DND-41 (cell line): ENCODE measurements around the gene SOCS3.

Experiments used
- ATAC-seq: fragments of 200-7000 bp; cut with Tn5 transposase; 3 replicates; pipeline ENCODE4 v1.9.1; 2021; ENCODE audit warnings: low read depth; ENCODE audit not compliant: insufficient read depth
- DNase-seq: peaks from one replicate; pipeline ENCODE4 v3.0.0-alpha.2; 2020
- H2AFZ ChIP-seq: 2 replicates; pipeline ENCODE4 v1.6.0; 2012; ENCODE audit warnings: low read depth, low read length
- H3K27ac ChIP-seq: 2 replicates; pipeline ENCODE4 v1.5.1; 2012; ENCODE audit warnings: low read length, inconsistent platforms
- H3K27me3 ChIP-seq: fragments of 200-600 bp; sonication (generic); 2 replicates; pipeline ENCODE4 v1.6.0; 2012; ENCODE audit warnings: low read length, mild to moderate bottlenecking, inconsistent platforms; ENCODE audit not compliant: insufficient read depth, poor library complexity
- H3K36me3 ChIP-seq: 2 replicates; pipeline ENCODE4 v1.5.1; 2012; ENCODE audit warnings: low read length, inconsistent platforms; ENCODE audit not compliant: insufficient read depth
- H3K4me1 ChIP-seq: 2 replicates; pipeline ENCODE4 v1.5.1; 2012; ENCODE audit warnings: mild to moderate bottlenecking, low read length; ENCODE audit not compliant: insufficient read depth
- H3K4me2 ChIP-seq: 2 replicates; pipeline ENCODE4 v1.6.0; 2012; ENCODE audit warnings: mild to moderate bottlenecking, moderate library complexity, low read length, inconsistent platforms; ENCODE audit not compliant: insufficient read depth
- H3K4me3 ChIP-seq, 2 experiments: fragments of 200-600 bp in 1 of 2; shearing (Covaris generic) in 1 of 2; 2 replicates each; pipeline ENCODE4 v1.5.1; 2012 to 2016; ENCODE audit warnings: inconsistent platforms in 2 of 2, low read length in 2 of 2, mild to moderate bottlenecking in 2 of 2, low read depth in 1 of 2, moderate library complexity in 1 of 2
- H3K79me2 ChIP-seq: 2 replicates; pipeline ENCODE4 v1.6.0; 2012; ENCODE audit warnings: low read length, inconsistent platforms; ENCODE audit not compliant: insufficient read depth
- H3K9ac ChIP-seq: 2 replicates; pipeline ENCODE4 v1.6.0; 2012; ENCODE audit warnings: low read depth, mild to moderate bottlenecking, inconsistent platforms, low read length, moderate library complexity
- H3K9me3 ChIP-seq: 2 replicates; pipeline ENCODE4 v1.5.1; 2012; ENCODE audit warnings: low read length, moderate library complexity, mild to moderate bottlenecking, inconsistent platforms; ENCODE audit not compliant: insufficient read depth, severe bottlenecking
- H4K20me1 ChIP-seq: 2 replicates; pipeline ENCODE4 v1.6.0; 2012; ENCODE audit warnings: low read length; ENCODE audit not compliant: insufficient read depth
- EZH2 ChIP-seq: IDR thresholded peaks from 3 replicates; pipeline ENCODE4 v1.6.1; 2012; ENCODE audit warnings: borderline replicate concordance, low read depth, mild to moderate bottlenecking, moderate library complexity, low read length, inconsistent platforms; ENCODE audit not compliant: severe bottlenecking
- TF ChIP-seq, protein P1 (sequence below): IDR thresholded peaks from 2 replicates; pipeline ENCODE4 v1.5.1; 2012; ENCODE audit warnings: borderline replicate concordance, low read length, moderate library complexity, mild to moderate bottlenecking; ENCODE audit not compliant: poor library complexity, severe bottlenecking; ENCODE audit errors: extremely low read depth

The SOCS3 gene

GRCh38 chr17:78355701-78356100 lies 4.2 kb downstream of the SOCS3 start:
- Histone ChIP-seq H3K4me2 (no peak overlapping the region), H3K27me3 (peaks cover 20% of the 10 kb centered on the region), H3K27ac (no peak overlapping the region)

DNA sequence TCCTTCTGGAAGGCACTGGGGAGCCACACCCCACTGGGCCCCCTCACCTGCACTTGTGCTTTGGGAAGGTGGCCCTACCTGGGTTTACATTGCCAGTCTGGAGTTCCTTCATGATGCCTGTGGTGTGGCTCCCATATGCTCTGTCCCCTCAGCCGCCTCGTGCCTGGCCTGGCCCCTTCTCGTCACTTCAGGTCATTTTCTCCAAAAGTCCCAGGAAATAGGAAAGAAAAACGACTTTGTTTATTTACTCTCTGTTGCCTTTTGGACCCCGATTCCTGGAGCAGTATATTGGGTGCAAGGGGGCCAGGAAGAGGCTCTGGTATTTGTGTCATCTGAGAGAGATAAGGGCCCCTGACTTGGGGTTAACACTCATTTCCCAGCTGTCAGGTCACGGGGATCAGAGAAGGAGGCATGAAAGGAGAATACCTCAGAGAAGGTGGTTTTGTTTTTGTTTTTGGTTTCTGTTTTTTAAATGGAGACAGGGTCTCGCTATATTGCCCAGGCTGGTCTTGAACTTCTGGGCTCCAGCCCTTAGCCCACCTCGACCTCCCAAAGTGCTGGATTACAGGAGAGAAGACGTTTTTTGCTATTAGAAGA lies 4.7 kb downstream of the SOCS3 start:
- peaks cover 27% of the 10 kb centered on the region for H3K4me1 ChIP-seq
- DNase-seq (no peak), ATAC-seq (no peak)
- peaks cover 22% of the 10 kb centered on the region for H4K20me1 ChIP-seq
- H2AFZ ChIP-seq: no peak overlapping the region
- H3K36me3 ChIP-seq: no peaks in the 10 kb centered on the region
- no peak overlapping the region for H3K4me3 ChIP-seq
- H3K4me2 ChIP-seq: no peak overlapping the region
- no peaks in the 10 kb centered on the region for H3K79me2 ChIP-seq
- no peaks in the 10 kb centered on the region for H3K9me3 ChIP-seq
- peaks cover 20% of the 10 kb centered on the region for H3K27me3 ChIP-seq
- H3K9ac ChIP-seq: no peak overlapping the region
- TF ChIP-seq, protein P1, sequence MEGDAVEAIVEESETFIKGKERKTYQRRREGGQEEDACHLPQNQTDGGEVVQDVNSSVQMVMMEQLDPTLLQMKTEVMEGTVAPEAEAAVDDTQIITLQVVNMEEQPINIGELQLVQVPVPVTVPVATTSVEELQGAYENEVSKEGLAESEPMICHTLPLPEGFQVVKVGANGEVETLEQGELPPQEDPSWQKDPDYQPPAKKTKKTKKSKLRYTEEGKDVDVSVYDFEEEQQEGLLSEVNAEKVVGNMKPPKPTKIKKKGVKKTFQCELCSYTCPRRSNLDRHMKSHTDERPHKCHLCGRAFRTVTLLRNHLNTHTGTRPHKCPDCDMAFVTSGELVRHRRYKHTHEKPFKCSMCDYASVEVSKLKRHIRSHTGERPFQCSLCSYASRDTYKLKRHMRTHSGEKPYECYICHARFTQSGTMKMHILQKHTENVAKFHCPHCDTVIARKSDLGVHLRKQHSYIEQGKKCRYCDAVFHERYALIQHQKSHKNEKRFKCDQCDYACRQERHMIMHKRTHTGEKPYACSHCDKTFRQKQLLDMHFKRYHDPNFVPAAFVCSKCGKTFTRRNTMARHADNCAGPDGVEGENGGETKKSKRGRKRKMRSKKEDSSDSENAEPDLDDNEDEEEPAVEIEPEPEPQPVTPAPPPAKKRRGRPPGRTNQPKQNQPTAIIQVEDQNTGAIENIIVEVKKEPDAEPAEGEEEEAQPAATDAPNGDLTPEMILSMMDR: no peak
- TF ChIP-seq EZH2: no peak
- H3K27ac ChIP-seq: no peak overlapping the region

More at GRCh38 chr17:78355701-78356100, 4.2 kb downstream of the SOCS3 start:
- Histone ChIP-seq H3K9me3 (no peaks in the 10 kb centered on the region), H3K36me3 (no peaks in the 10 kb centered on the region), H4K20me1 (peaks cover 22% of the 10 kb centered on the region), H3K9ac (no peak overlapping the region), H3K79me2 (no peaks in the 10 kb centered on the region), H3K4me1 (peaks cover 32% of the 10 kb centered on the region), H3K4me3 (no peak overlapping the region), H2AFZ (no peak overlapping the region)
- TF ChIP-seq EZH2: no peak
- TF ChIP-seq, protein P1: no peak
- DNase-seq (no peak), ATAC-seq (no peak)

DNA sequence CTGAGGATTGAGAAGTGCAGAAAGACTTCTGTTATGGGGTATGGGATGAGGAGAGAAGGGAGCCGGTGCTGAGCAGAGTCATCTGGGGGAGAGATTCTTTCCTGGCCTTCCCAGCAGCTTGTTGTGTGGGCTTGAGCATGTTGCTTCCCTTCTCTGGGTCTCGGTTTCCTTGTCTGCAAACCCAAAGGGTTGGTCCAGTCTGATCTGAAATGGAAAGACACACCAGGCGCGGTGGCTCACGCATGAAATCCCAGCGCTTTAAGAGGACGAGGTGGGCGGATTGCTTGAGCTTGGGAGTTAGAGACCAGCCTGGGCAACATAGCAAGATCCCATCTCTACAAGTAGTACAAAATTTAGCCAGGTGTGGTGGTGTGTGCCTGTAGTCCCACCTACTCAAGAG lies 6.0 kb downstream of the SOCS3 start:
- H3K4me3 ChIP-seq: no peak overlapping the region
- no peak for DNase-seq
- H3K79me2 ChIP-seq: no peaks in the 10 kb centered on the region
- TF ChIP-seq EZH2: no peak
- TF ChIP-seq, protein P1: no peak
- H3K9ac ChIP-seq: no peak overlapping the region
- no peaks in the 10 kb centered on the region for H3K36me3 ChIP-seq
- no peak overlapping the region for H2AFZ ChIP-seq
- no peak overlapping the region for H3K4me2 ChIP-seq
- ATAC-seq: no peak
- no peaks in the 10 kb centered on the region for H3K9me3 ChIP-seq
- H3K4me1 ChIP-seq: peaks cover 17% of the 10 kb centered on the region
- H3K27ac ChIP-seq: no peak overlapping the region
- H3K27me3 ChIP-seq: peaks cover 20% of the 10 kb centered on the region
- H4K20me1 ChIP-seq: peaks cover 22% of the 10 kb centered on the region

- Histone ChIP-seq H3K27ac (no peak overlapping the region), H3K9ac (no peak overlapping the region), H3K36me3 (no peaks in the 10 kb centered on the region), H3K4me3 (no peak overlapping the region), H3K79me2 (no peaks in the 10 kb centered on the region), H3K4me1 (peaks cover 16% of the 10 kb centered on the region), H2AFZ (no peak overlapping the region), H3K9me3 (no peaks in the 10 kb centered on the region), H3K4me2 (no peak overlapping the region), H4K20me1 (peaks cover 10% of the 10 kb centered on the region), H3K27me3 (peaks cover 28% of the 10 kb centered on the region)
- DNase-seq (no peak), ATAC-seq (no peak)
- TF ChIP-seq, protein P1: no peak
- no peak for TF ChIP-seq EZH2
These were observed 8.3 kb downstream of the SOCS3 start for GRCh38 chr17:78351449-78352006.
